HepG2 (cell line): ENCODE measurements around the gene FXYD5. TPM values are rescaled to one million over a fixed set of nuclear protein-coding genes. Genes with fewer than 3 reads are reported as not detected.

ENCODE experiments used
- DPF2 ChIP-seq: sonication (generic); formaldehyde crosslinking; IDR thresholded peaks from 2 replicates; pipeline ENCODE4 v1.4.0; 2020; ENCODE audit warnings: mild to moderate bottlenecking, low read depth, missing genetic modification reagents, borderline replicate concordance
- GMEB1 ChIP-seq: sonication (generic); formaldehyde crosslinking; IDR thresholded peaks from 2 replicates; pipeline ENCODE4 v1.5.1; 2020; ENCODE audit warnings: missing genetic modification reagents, mild to moderate bottlenecking, borderline replicate concordance
- HDAC2 ChIP-seq: sonication (generic); formaldehyde crosslinking; IDR thresholded peaks from 2 replicates; pipeline ENCODE4 v1.4.0; 2020; ENCODE audit warnings: missing genetic modification reagents
- KLF12 ChIP-seq: sonication (generic); formaldehyde crosslinking; IDR thresholded peaks from 2 replicates; pipeline ENCODE4 v1.4.0; 2020; ENCODE audit warnings: missing genetic modification reagents, borderline replicate concordance
- NFKBIZ ChIP-seq: IDR thresholded peaks from 2 replicates; pipeline ENCODE4 v1.6.1; 2018; ENCODE audit warnings: missing genetic modification reagents, missing compliant biosample characterization
- RFXAP ChIP-seq: sonication (generic); formaldehyde crosslinking; IDR thresholded peaks from 2 replicates; pipeline ENCODE4 v1.4.0; 2020; ENCODE audit warnings: missing genetic modification reagents, borderline replicate concordance
- TCF7 ChIP-seq: sonication (generic); IDR thresholded peaks from 2 replicates; pipeline ENCODE4 v1.6.1; 2016; ENCODE audit warnings: antibody characterized with exemption, low read depth
- THAP9 ChIP-seq: sonication (generic); formaldehyde crosslinking; IDR thresholded peaks from 2 replicates; pipeline ENCODE4; 2020; ENCODE audit warnings: missing genetic modification reagents, mild to moderate bottlenecking, borderline replicate concordance
- YEATS4 ChIP-seq: sonication (generic); formaldehyde crosslinking; IDR thresholded peaks from 2 replicates; pipeline ENCODE4 v1.4.0; 2020; ENCODE audit warnings: missing genetic modification reagents, borderline replicate concordance
- ZNF136 ChIP-seq: sonication (generic); formaldehyde crosslinking; IDR thresholded peaks from 2 replicates; pipeline ENCODE4 v1.8.1; 2022; ENCODE audit warnings: low read depth, mild to moderate bottlenecking, moderate library complexity, missing genetic modification reagents
- ZNF280D ChIP-seq: sonication (generic); formaldehyde crosslinking; IDR thresholded peaks from 2 replicates; pipeline ENCODE4 v1.5.1; 2020; ENCODE audit warnings: mild to moderate bottlenecking, missing genetic modification reagents
- ZNF605 ChIP-seq: sonication (generic); formaldehyde crosslinking; IDR thresholded peaks from 2 replicates; pipeline ENCODE4 v1.8.0; 2022; ENCODE audit warnings: mild to moderate bottlenecking, missing genetic modification reagents
- ZNF609 ChIP-seq: sonication (generic); formaldehyde crosslinking; IDR thresholded peaks from 2 replicates; pipeline ENCODE4 v1.4.0; 2020; ENCODE audit warnings: mild to moderate bottlenecking, missing genetic modification reagents, borderline replicate concordance
- ZNF724P ChIP-seq: sonication (generic); formaldehyde crosslinking; IDR thresholded peaks from 2 replicates; pipeline ENCODE4 v1.8.0; 2022; ENCODE audit warnings: missing genetic modification reagents, borderline replicate concordance
- ZNF772 ChIP-seq: sonication (generic); formaldehyde crosslinking; IDR thresholded peaks from 2 replicates; pipeline ENCODE4 v1.5.0; 2020; ENCODE audit warnings: mild to moderate bottlenecking, missing genetic modification reagents
- polyA plus RNA-seq, 8 experiments: library from polyadenylated mRNA; depleted of rRNA in 3 of 8; stranded (reverse) in 7 of 8; unstranded in 1 of 8; fragments of >200 nt; fragmentation: Illumina TruSeq in 4 of 8; extraction: Trizol in 4 of 8; gene quantifications; 2 replicates each; pipeline versions ENCODE4 v1.2.1 to v1.2.3, GENCODE V29; 2011 to 2016; ENCODE audit warnings: low read depth in 4 of 8, missing spikeins in 1 of 8, mixed read lengths in 1 of 8; ENCODE audit not compliant: insufficient read depth in 1 of 8
- total RNA-seq, 5 experiments: library from RNA; depleted of rRNA; stranded (reverse); fragments of >200 nt; fragmentation: Illumina TruSeq; extraction: Trizol; gene quantifications; 2 replicates each; pipeline ENCODE4 v1.2.3, GENCODE V29; 2016; ENCODE audit warnings: low read depth in 1 of 5

FXYD5 gene
- total and polyA plus RNA-seq, 2 of the 13 experiments (the other 11 are each of a cell fraction or from before 2014, with no cell fraction given): 0.65 TPM; not detected in 1

- TF ChIP-seq ZNF280D (CRISPR knock-in tag) (0 out of 2 replicates have a peak, but pooled peaks have one; percentile 45), DPF2 (CRISPR knock-in tag) (peak; percentile 59; the same call in 1 of the 2 replicates), HDAC2 (CRISPR knock-in tag) (peak; percentile 91), THAP9 (CRISPR knock-in tag) (peak; percentile 11; the same call in 1 of the 2 replicates), ZNF605 (0 out of 2 replicates have a peak, but pooled peaks have one; percentile 19), KLF12 (CRISPR knock-in tag) (0 out of 2 replicates have a peak, but pooled peaks have one; percentile 4), ZNF609 (CRISPR knock-in tag) (peak; percentile 70; the same call in 1 of the 2 replicates), NFKBIZ (0 out of 2 replicates have a peak, but pooled peaks have one; percentile 32), RFXAP (CRISPR knock-in tag) (peak; percentile 48; the same call in 1 of the 2 replicates), ZNF772 (CRISPR knock-in tag) (peak; percentile 54; the same call in 1 of the 2 replicates), TCF7 (peak; percentile 3; the same call in 1 of the 2 replicates), ZNF724P (CRISPR knock-in tag) (0 out of 2 replicates have a peak, but pooled peaks have one; percentile 32), YEATS4 (peak; percentile 57; the same call in 1 of the 2 replicates), ZNF136 (CRISPR knock-in tag) (0 out of 2 replicates have a peak, but pooled peaks have one; percentile 70), GMEB1 (CRISPR knock-in tag) (peak; percentile 58; the same call in 1 of the 2 replicates)
Measured at GRCh38 chr19:35129724-35130274, 24.7 kb upstream of the FXYD5 start (continued).
